HK-2 (cell line): ENCODE measurements around the gene PDE6G.
"Not testable (repeated sequence)": the region's sequence is repeated elsewhere in the genome, so short reads cannot be mapped to it uniquely, and the experiment has no call there.

Experiments
- DNase-seq: peaks from one replicate; pipeline ENCODE4 v3.0.0-alpha.2; 2018; ENCODE audit not compliant: unreplicated experiment

The PDE6G gene

GRCh38 chr17:81635431-81635830 lies 20.9 kb downstream of the PDE6G start:
- no peak for DNase-seq

- DNase-seq, result no peak
Observed at GRCh38 chr17:81631482-81631881, 24.9 kb downstream of the PDE6G start.

GRCh38 chr17:81630274-81630673 lies 26.1 kb downstream of the PDE6G start:
- DNase-seq, result no peak

GRCh38 chr17:81621494-81622130 lies 34.7 kb downstream of the PDE6G start:
- DNase-seq, result no peak

- DNase-seq, result not testable (repeated sequence)
Observed at GRCh38 chr17:81618307-81618706, 38.0 kb downstream of the PDE6G start.

GRCh38 chr17:81616877-81617276 lies 39.5 kb downstream of the PDE6G start:
- DNase-seq, result no peak

- no peak for DNase-seq
Observed at GRCh38 chr17:81615401-81615930, 40.9 kb downstream of the PDE6G start.

- no peak for DNase-seq
Observed at GRCh38 chr17:81612172-81612970, 44.0 kb downstream of the PDE6G start.

- DNase-seq, result no peak
Observed at GRCh38 chr17:81609541-81610311, 46.6 kb downstream of the PDE6G start.

GRCh38 chr17:81608605-81609004 lies 47.7 kb downstream of the PDE6G start:
- DNase-seq, result no peak

- no peak for DNase-seq
Observed at GRCh38 chr17:81608082-81608481, 48.3 kb downstream of the PDE6G start.

- DNase-seq, result no peak
Observed at GRCh38 chr17:81607431-81607830, 48.9 kb downstream of the PDE6G start.

- DNase-seq, result no peak
Observed at GRCh38 chr17:81603846-81604610, 52.3 kb downstream of the PDE6G start.

- DNase-seq, result peak; percentile 37
Observed at GRCh38 chr17:81601525-81602120, 54.7 kb downstream of the PDE6G start.
